Measurements from ENCODE around the gene FARS2. TPM values are rescaled to one million over a fixed set of nuclear protein-coding genes. Genes with fewer than 3 reads are reported as not detected.

FARS2 gene
- total and polyA plus RNA-seq, 2 experiments from 2014 or later = 9.9 to 15.4 TPM

GRCh38 chr6:5343998-5344397 is 82.7 kb downstream of the FARS2 start:
- peaks cover 6% of the 10 kb centered on the region for H3K4me1 ChIP-seq (ENCODE audit: insufficient read depth)
- DNase-seq (ENCODE audit: low spot score) = no peak
- H3K27ac ChIP-seq = no peak overlapping the region
- no peaks in the 10 kb centered on the region for H3K9me3 ChIP-seq (ENCODE audit: low read depth)
- H3K9me2 ChIP-seq (replicated peaks; ENCODE audit: insufficient read depth) = no peaks in the 10 kb centered on the region
- no peak for TF ChIP-seq EZH2phosphoT487 (IDR thresholded peaks at IDR 0.05; ENCODE audit: low read depth, severe bottlenecking, unreplicated experiment)
- TF ChIP-seq, protein P1, sequence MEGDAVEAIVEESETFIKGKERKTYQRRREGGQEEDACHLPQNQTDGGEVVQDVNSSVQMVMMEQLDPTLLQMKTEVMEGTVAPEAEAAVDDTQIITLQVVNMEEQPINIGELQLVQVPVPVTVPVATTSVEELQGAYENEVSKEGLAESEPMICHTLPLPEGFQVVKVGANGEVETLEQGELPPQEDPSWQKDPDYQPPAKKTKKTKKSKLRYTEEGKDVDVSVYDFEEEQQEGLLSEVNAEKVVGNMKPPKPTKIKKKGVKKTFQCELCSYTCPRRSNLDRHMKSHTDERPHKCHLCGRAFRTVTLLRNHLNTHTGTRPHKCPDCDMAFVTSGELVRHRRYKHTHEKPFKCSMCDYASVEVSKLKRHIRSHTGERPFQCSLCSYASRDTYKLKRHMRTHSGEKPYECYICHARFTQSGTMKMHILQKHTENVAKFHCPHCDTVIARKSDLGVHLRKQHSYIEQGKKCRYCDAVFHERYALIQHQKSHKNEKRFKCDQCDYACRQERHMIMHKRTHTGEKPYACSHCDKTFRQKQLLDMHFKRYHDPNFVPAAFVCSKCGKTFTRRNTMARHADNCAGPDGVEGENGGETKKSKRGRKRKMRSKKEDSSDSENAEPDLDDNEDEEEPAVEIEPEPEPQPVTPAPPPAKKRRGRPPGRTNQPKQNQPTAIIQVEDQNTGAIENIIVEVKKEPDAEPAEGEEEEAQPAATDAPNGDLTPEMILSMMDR (IDR thresholded peaks at IDR 0.05; ENCODE audit: poor library complexity) = no peak
- no peak for TF ChIP-seq EZH2 (IDR thresholded peaks at IDR 0.05; ENCODE audit: borderline replicate concordance)
- peaks cover 15% of the 10 kb centered on the region for H3K79me2 ChIP-seq
- no peaks in the 10 kb centered on the region for H4K20me1 ChIP-seq (ENCODE audit: insufficient read depth, poor library complexity, severe bottlenecking)
- H2AFZ ChIP-seq = no peak overlapping the region
- H3K4me3 ChIP-seq = no peak overlapping the region
- WGBS (ENCODE audit: low lambda C conversion rate, missing lambda C conversion rate) = 90% methylated on average over 11 of the region's 11 CpGs
- no peaks in the 10 kb centered on the region for H3K27me3 ChIP-seq
- no peak overlapping the region for H3K4me2 ChIP-seq
- H3K36me3 ChIP-seq (replicated peaks; ENCODE audit: insufficient read depth, low read depth) = no peaks in the 10 kb centered on the region

DNA sequence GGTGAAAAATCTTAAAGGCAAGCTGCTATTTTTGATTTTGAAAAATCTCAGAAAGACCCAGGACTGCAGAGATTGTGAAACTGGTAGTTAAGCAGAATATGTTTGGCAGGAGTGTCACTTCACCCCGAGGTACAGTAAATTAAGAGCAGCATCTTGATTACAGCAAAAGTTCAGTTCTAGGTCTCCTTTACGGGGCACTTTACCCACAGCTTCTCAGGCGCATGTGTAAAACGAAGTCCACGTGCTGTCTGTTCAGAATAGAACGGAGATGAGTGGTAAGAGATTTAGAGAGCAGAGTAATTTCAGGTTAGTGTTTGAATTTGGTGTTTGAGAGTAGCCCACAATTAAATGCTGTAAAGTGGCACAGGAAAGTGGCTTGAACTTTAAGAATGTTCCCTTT is 84.0 kb downstream of the FARS2 start:
- 84% methylated on average over 6 of the region's 6 CpGs for WGBS (ENCODE audit: low lambda C conversion rate, missing lambda C conversion rate)
- Histone ChIP-seq H3K79me2 (peaks cover 15% of the 10 kb centered on the region), H4K20me1 (ENCODE audit: insufficient read depth, poor library complexity, severe bottlenecking) (no peaks in the 10 kb centered on the region), H3K9me2 (replicated peaks; ENCODE audit: insufficient read depth) (no peaks in the 10 kb centered on the region), H3K4me2 (no peak overlapping the region), H3K27ac (no peak overlapping the region), H2AFZ (no peak overlapping the region), H3K36me3 (replicated peaks; ENCODE audit: insufficient read depth, low read depth) (no peaks in the 10 kb centered on the region), H3K27me3 (no peaks in the 10 kb centered on the region), H3K9me3 (ENCODE audit: low read depth) (no peaks in the 10 kb centered on the region), H3K4me1 (ENCODE audit: insufficient read depth) (peaks cover 1% of the 10 kb centered on the region), H3K4me3 (no peak overlapping the region)
- TF ChIP-seq EZH2 (IDR thresholded peaks at IDR 0.05; ENCODE audit: borderline replicate concordance) = no peak
- TF ChIP-seq EZH2phosphoT487 (IDR thresholded peaks at IDR 0.05; ENCODE audit: low read depth, severe bottlenecking, unreplicated experiment) = no peak
- TF ChIP-seq, protein P1 (IDR thresholded peaks at IDR 0.05; ENCODE audit: poor library complexity) = no peak
- no peak for DNase-seq (ENCODE audit: low spot score)

DNA sequence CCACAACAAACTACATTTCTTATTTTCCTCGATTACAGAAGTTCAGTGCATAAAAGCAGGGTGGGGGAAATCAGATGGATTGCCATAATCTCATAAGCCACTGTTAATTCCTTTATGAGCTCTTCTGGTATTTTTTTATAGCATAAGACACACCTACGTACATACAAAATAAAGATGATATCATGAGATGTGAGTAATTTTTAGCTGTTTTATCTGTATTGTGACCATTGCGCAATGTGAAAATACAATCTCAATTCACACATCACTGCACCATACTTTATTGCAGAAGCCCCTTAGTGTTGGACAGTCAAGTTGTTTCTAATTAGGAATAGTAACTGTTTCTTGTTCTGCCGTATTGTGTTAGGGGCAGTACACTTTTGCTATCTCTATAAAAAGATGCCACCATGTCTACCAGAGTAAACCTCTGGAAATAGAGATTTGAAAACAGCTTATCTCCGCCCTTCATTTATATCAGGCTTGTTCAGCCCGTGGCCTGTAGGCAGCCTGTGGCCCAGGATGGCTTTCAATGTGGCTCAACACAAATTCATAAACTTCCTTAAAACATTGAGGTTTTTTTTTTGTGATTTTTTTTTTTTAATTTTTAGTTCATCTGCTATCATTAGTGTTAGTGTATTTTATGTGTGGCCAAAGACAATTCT is 90.4 kb downstream of the FARS2 start:
- no peak overlapping the region for H3K4me3 ChIP-seq
- H3K27ac ChIP-seq = no peak overlapping the region
- H3K27me3 ChIP-seq = no peaks in the 10 kb centered on the region
- H3K4me2 ChIP-seq = no peak overlapping the region
- no peaks in the 10 kb centered on the region for H3K9me3 ChIP-seq (ENCODE audit: low read depth)
- H3K4me1 ChIP-seq (ENCODE audit: insufficient read depth) = no peaks in the 10 kb centered on the region
- H3K79me2 ChIP-seq = no peaks in the 10 kb centered on the region
- H3K9me2 ChIP-seq (replicated peaks; ENCODE audit: insufficient read depth) = no peaks in the 10 kb centered on the region
- H2AFZ ChIP-seq = no peak overlapping the region
- no peak for DNase-seq (ENCODE audit: low spot score)
- no peak for TF ChIP-seq EZH2 (IDR thresholded peaks at IDR 0.05; ENCODE audit: borderline replicate concordance)
- TF ChIP-seq EZH2phosphoT487 (IDR thresholded peaks at IDR 0.05; ENCODE audit: low read depth, severe bottlenecking, unreplicated experiment) = no peak
- TF ChIP-seq, protein P1 (IDR thresholded peaks at IDR 0.05; ENCODE audit: poor library complexity) = no peak
- 90% methylated on average over 6 of the region's 6 CpGs for WGBS (ENCODE audit: low lambda C conversion rate, missing lambda C conversion rate)
- no peaks in the 10 kb centered on the region for H4K20me1 ChIP-seq (ENCODE audit: insufficient read depth, poor library complexity, severe bottlenecking)
- H3K36me3 ChIP-seq (replicated peaks; ENCODE audit: insufficient read depth, low read depth) = no peaks in the 10 kb centered on the region

Data from hepatocyte (in vitro differentiated cells).